ENCODE data around the gene DIS3.
"Not testable (repeated sequence)": the region's sequence is repeated elsewhere in the genome, so short reads cannot be mapped to it uniquely, and the experiment has no call there.

DIS3 gene

DNA sequence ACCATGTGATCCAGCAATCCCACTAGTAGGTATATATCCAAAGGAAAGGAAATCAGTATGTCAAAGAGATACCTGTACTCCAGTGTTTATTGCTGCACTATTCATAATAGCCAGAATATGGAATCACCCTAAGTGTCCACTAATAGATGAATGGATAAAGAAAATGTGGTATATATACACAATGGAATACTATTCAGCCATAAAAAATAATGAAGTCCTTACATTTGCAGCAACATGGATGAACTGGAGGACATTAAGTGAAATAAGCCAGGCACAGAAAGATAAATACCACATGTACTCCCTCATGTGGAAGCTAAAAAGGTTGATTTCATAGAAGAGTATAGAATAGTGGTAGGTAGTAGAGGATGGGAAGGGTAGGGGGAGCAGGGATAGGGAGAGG is 30.5 kb downstream of the DIS3 start:
- no peak for DNase-seq

DNA sequence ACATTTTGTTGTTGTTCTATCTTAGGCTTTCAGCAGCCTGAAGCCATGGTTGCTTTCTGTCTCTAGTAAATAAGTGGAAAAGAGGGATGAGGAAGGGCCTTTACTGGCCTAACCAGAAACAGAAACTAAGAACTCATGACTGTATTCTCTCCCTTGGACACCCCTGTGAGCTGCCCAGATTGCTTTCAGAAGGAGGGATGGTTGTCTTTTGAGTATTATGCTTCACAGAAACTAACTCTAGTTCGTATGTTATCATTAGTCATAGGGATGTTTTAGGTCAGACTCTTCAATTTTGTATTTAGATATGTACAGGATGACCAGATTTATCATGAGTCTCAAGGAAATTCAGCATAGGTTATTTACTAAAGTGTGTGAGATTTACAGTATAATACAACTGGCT is 36.4 kb downstream of the DIS3 start:
- DNase-seq = no peak

DNA sequence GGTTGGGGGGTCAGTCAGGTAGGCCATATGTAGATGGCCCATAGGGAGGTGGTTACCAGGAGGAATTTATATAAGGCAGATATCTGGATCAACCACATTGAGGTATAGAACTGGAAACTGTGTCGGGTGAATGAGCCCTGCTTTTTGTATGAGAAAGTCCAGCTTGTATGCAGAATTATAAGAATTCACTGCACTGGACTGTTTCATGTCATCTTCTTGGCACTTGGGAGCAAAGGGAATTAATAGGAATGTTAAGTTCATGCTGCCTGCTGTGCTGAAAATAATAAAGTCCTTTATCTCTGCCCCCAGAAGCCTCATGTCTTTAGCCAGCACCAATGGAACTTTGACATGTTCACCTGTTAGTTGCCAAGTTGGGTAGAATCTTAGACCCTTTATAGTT is 41.7 kb downstream of the DIS3 start:
- DNase-seq = no peak

DNA sequence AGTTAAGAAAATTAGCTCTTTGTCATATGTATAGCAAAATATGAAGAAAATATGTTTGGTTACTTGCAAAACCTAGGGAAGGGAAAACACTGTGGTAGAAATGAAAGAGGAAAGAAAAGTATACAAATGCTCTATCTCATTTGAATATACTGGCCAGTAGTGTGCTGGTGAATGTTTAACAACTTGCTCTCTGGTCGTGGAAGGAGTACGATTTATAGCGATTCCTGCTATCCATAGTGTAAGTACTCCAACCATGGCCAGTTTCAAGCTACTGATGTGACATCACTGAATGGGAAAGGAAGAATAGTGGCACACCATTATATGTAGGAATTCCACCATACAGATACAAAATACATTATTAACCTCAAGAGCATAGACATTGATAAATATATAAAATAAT is 44.7 kb downstream of the DIS3 start:
- DNase-seq = no peak

DNA sequence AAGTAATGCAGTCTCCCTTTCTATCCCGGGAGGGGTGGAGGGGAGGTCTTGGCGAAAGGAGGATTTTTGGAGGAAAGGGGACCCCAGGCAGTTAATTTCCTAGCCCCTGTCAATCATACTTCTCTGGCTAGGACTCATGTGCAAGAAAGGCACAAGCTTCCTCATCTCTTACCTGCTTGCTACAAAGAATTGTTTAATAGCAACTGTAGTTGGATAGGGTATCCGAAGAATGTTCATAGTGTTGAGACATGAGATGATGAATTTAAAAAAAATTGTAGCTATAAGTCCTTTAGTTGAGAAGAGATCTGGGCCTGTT is 53.5 kb downstream of the DIS3 start:
- DNase-seq = no peak

DNA sequence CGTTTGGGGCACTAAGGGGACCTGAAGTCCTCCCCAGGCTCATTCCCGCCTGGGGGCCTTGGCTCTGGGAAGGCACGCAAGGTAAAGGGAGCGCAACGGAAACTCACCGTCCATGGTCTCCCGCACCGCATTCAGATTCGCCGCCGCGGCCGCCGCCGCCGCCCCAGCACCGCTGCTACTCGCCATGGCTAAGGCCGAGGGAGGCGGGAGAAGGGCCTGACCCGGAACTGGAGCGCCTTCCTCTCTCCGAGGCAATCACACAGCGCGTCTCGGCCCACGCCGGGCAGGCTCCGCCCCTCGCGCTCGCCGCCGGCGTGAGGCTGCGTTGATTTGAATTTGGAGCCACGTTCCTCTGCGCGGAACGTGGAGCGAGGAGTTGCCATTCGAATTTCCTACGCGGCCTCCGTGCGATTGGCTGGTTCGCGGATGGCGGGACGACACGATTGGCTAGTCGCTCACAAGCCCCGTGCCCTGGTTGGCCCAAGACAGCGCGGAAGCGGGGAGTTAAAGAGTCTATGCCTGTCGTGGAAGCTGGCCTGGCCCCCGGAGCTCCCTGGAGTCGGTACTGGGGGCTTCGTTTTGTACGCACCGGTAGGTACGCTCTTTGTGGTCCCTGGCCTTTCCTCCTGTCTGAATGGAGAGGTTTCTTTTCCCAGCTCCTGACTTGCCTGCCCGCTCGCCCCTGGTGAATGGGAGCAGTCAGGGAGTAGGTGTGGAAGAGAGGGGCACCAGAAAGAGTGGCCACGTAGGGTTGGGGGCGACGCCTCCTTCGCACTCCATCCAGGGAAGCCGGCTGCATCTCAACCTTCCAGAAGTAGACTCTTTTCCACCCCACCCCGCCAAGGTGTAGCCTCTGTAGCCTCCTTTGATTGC is 54.0 kb downstream of the DIS3 start, which contains the start of the genes BORA and MZT1:
Gene BORA, plus strand, starts transcription at position 507 of the 873 bp plus-strand sequence. CDS start 1,018 bp downstream, outside the sequence.
Gene MZT1, minus strand, starts transcription at position 213 of the 873 bp plus-strand sequence. Its CDS starts 27 bp downstream, at position 186.
- DNase-seq = peak; percentile 98

DNA sequence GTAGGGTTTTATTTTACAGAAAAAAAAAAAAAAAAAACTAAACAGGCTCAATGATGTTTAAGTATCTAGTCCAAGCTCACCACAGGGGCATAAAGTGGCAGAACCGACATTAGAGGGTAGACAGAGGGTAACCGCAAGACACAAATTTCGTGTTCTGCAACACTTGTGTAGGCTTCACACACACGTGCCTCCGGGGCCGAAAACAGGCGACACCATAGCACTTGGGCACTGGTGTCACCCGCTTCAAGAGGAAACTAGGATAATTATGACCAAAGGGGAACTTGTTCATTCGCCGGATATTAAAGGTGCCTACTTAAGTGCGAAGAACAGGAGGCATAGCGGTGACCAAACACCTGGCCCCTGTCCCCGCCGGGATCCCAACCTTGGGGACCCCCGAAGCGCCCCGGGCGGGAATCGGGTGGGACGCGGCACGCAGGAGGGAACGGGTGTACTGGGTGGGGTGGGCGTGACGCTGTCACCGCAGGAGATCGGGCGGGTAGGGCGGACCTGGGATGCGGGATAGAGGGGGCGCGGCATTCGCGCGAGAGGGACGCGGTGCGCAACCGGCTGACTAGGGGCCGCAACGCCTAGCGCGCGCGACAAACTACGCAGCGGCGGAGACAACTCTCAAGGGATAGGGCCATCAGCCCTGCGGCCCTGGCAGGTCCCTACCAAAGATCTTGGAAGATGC is 54.8 kb downstream of the DIS3 start:
- DNase-seq = peak; percentile 14

DNA sequence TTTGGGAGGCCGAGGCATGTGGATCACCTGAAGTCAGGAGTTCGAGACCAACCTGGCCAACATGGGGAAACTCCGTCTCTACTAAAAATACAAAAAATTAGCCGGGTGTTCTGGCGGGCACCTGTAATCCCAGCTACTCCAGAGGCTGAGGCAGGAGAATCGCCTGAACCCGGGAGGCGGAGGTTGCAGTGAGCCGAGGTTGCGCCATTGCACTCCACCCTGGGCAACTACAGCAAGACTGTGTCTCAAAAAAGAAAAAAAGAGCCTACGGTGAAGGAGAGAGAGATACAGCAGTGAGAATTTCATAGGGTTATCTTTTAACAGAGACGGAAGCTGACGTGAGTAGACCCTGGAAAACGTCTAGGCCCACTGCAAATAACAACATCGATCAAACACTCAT is 55.5 kb downstream of the DIS3 start:
- not testable (repeated sequence) for DNase-seq

DNA sequence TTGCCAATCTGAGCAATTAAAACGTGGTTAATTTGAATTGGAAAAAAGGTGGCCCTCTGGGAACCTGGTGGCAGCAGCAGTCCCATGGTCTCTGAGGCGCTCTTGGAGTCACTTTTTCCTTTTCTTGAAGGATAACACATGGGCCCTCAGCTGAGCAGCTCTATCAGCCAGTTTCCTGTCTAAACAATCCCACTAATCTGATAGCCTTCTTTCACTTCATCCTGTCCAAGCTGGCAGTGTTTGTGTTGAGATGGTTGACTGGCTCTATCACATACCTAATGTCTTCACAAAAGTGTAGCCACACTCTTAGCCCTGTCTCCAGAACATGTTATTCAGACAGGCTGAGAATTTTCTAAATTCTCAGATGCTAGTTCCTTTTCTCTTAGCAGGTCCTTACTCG is 64.9 kb downstream of the DIS3 start:
- no peak for DNase-seq
